IPS DF 4.7 (cell line): ENCODE results near the gene OPA3.

Source experiments
- DNase-seq: peaks from one replicate; pipeline ENCODE4 v3.0.0-alpha.2; 2013; ENCODE audit warnings: low spot score; ENCODE audit errors: extremely low read depth

Gene OPA3

DNA sequence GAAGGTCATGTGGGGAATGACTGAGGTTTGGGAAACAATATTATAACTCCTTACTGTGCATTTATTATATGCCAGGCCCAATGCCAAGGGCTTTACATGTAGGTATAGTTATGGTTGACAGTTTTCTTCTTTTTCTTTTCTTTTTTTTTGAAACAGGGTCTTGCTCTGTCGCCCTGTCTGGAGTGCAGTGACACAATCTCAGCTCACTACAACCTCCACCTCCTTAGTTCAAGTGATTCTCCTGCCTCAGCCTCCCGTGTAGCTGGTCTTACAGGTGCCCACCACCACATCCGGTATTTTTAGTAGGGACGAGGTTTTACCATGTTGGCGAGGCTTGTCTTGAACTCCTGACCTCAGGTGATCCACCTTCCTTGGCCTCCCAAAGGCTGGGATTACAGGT is 101.6 kb downstream of the OPA3 start:
- no peak for DNase-seq

DNA sequence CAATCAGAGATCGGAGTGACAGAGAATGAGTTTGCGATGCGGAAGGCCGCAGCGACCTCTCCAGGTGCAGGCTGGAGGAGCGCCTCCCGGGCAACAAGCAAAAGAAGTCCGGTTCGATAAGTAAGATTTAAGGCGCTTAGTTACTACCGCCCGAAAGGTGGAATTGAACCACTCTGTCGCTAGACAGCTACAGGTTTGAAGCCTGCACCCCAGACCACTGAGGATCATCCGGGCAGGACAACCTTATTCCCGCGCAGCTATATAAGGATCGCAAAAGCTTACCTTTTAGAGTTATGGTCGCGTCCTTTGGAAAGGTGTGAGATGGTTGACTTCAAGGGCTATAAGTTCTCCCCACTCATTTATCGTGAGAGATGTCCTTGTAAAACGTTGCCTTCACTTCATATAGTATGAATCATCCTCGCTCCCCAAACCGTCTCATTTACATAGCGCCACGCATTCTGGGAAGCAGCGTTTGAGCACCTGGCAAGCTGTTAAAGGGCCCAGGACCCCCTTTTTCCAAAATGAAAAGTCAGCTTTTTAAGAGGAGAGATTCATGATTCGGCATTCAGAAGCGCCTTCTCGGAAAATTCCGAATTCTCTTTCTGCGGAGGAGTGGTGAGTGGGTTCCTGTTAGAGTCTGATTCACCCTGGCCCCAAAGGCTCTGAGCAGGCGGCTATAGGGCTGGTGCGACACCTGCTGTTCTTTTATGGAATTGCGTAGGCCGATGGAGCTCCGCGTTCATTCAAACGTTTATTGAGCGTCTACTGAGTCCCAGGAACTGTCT is 106.0 kb downstream of the OPA3 start:
- DNase-seq, result no peak

- no peak for DNase-seq
Measured at GRCh38 chr19:45477713-45478453, 106.7 kb downstream of the OPA3 start.
